Erythroblast (primary cell): ENCODE data around the gene PTK7.
A peak's percentile ranks its signal among the peaks of the same experiment; 100 is the strongest.

ENCODE experiments used
- DNase-seq, 2 experiments: peaks; one replicate each; lab custom pipeline; 2025; lab: John Stamatoyannopoulos, UW
- GATA1 ChIP-seq: IDR thresholded peaks from 2 replicates; pipeline ENCODE4 v1.6.1; 2011; ENCODE audit warnings: low read depth, mild to moderate bottlenecking, control low read depth, low read length, moderate library complexity
- POLR2A ChIP-seq: IDR thresholded peaks from 2 replicates; pipeline ENCODE4 v1.6.1; 2011; ENCODE audit warnings: mild to moderate bottlenecking, low read length

PTK7 gene

DNA sequence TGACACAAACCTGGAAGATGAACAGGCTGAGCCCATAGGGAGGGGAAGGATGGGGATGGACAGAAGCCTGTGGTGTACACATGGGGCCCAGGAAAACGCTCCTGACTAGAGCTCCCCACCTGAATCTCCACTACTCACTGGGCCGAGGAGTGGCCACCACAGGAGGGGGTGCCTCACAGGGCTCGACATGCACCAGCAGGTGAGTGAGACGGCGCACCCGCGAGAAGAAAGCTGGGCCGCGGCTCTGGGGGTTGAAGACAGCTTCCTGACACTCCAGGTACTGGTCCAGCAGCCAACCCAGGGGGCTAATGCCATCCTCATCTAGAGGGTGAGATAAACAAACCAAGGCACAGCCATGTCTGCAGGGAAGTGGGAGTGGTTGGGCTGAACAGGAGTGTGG is 32.8 kb upstream of the PTK7 start:
- no peak for TF ChIP-seq GATA1
- no peak for TF ChIP-seq POLR2A
- DNase-seq = no peak

- TF ChIP-seq GATA1 = no peak
- no peak for TF ChIP-seq POLR2A
- no peak for DNase-seq
Measured at GRCh38 chr6:43045371-43045930, 30.7 kb upstream of the PTK7 start.

GRCh38 chr6:43047998-43048397 is 28.1 kb upstream of the PTK7 start:
- TF ChIP-seq POLR2A = no peak
- no peak for TF ChIP-seq GATA1
- DNase-seq = no peak

DNA sequence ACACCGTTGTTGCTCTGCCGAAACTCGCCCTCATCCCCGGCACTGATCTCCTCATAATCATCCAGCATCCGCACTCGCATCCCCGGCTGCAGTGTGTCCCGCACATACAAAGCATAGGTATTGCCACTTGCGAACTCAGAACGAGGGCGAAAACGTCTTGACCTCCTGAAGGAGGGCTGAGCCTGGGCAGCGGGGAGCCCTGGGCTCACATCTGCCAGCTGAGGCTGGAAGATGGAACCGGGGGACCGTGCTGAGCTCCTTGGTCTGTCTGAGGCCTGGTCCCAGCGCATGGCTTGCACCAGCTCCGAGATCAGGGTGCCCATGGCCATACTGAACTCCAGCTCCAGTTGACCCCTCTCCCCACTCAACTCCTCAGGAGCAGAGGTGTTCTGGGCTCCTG is 25.1 kb upstream of the PTK7 start:
- DNase-seq = no peak
- no peak for TF ChIP-seq GATA1
- TF ChIP-seq POLR2A = no peak

- DNase-seq = no peak
- no peak for TF ChIP-seq GATA1
- no peak for TF ChIP-seq POLR2A
Measured at GRCh38 chr6:43052225-43052841, 23.8 kb upstream of the PTK7 start.

GRCh38 chr6:43052842-43053544 is 23.1 kb upstream of the PTK7 start:
- DNase-seq = peak; percentile 58 to 66
- TF ChIP-seq POLR2A (no peak), GATA1 (no peak)

DNA sequence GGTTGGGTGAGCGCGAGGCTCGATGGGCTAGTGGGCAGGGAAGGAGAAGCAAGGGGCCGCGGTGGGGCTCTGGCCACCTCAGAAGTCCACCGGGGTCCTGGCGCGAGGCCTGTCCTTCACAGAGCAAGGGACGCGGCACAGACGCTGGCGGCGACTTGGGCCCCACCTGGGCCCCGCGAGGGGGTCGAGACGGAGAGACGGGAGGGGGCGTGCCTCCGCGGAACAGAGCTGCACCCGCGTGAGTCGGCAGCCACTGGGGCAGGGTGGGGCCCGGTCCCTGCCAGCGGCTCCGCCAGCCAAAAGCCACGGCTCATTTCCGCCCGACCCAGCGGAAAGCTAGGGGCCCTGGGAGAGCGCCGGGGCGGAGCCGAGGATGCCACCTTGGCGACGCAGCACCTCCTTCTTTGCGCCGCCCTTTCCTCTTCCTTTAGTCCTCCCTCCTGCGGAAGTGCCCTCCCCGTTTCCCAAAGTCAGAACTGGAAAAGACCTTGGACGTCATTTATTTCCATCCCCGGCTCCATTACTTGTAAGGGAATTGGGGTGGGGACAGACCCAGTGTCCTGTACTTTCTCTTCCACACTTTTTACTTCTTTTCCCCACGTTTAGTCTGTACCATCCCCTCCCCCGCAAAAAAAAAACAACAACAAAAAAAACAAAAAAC is 22.4 kb upstream of the PTK7 start, which contains the start of gene CUL7:
TSS of gene CUL7 (minus strand) at position 307 of the 661 bp plus-strand sequence. CDS start 1,063 bp downstream, outside the sequence.
- DNase-seq = peak; percentile 93 to 96
- TF ChIP-seq GATA1 (no peak), POLR2A (peak; percentile 88)

DNA sequence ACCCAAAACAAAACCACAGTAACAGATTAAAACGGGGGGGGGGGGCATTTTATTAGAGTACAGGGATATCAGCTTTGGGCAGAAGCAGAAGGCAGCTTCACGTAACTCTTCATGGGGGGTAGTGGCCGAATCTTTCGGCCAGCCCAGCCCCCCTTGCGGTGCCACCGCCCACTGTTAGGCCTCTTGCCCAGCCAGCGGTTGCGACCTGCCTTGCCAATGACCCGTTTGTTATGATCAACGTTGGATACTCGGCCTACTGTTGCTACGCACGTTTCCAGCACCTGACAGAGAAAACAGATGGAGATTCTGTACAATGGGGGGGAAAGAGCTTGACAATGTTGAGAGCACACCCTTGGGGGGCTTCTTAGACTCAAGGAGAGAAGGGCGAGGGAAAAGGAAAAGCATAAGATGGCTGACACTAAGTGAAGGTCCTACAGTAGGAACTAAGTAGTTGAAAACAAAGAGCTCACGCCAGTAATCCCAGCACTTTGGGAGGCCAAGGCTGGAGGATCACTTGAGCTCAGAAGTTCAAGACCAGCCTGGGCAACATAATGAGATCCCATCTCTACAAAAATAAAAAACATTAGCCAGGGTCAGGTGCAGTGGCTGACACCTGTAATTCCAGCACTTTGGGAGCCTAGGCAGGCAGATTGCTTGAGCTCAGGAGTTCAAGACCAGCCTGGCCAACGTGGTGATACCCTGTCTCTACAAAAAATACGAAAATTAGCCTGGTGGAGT is 21.7 kb upstream of the PTK7 start:
- DNase-seq = peak; percentile 44 to 48
- TF ChIP-seq POLR2A = no peak

DNA sequence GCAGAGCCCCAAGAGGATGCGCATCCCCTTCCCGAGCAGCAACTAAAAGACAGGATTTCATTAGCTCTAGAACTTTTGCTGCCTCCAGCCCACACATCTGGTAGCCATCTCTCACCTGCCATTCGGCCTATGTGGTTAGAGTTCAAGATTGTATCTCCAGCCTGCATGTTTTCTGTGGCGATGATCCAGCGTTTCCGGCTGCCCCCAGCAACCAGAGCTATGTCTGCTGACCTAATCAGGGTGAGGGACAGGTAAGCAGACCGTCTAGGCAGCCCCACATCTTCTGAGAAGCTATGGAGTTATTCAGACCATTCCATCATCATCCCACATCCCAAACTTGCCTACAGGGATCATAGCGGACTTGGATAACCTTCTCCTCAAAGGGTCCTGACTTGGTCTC is 20.1 kb upstream of the PTK7 start:
- DNase-seq = no peak

GRCh38 chr6:43058531-43058930 is 17.6 kb upstream of the PTK7 start:
- peak; percentile 71 to 89 for DNase-seq
- no peak for TF ChIP-seq POLR2A
- TF ChIP-seq GATA1 = no peak

More for the DNA sequence above, 20.1 kb upstream of the PTK7 start:
- no peak for TF ChIP-seq POLR2A
- no peak for TF ChIP-seq GATA1

- TF ChIP-seq POLR2A (peak; percentile 85), GATA1 (no peak)
- peak; percentile 100 for DNase-seq
Measured at GRCh38 chr6:43059168-43060033, 16.7 kb upstream of the PTK7 start, which contains the start of the genes KLC4 and MRPL2. KLC4 (plus strand) TSS chr6:43059631; CDS start chr6:43061336, 1,705 bp downstream. MRPL2 (minus strand) TSS chr6:43059434; CDS start chr6:43059381, 53 bp downstream.

GRCh38 chr6:43060034-43060754 is 15.9 kb upstream of the PTK7 start:
- TF ChIP-seq POLR2A (no peak), GATA1 (no peak)
- DNase-seq = peak; percentile 33 to 55
